Measurements from ENCODE around the gene ATG9B. TPM values are rescaled to one million over a fixed set of nuclear protein-coding genes. Genes with fewer than 3 reads are reported as not detected.
"Not testable (repeated sequence)": the region's sequence is repeated elsewhere in the genome, so short reads cannot be mapped to it uniquely, and the experiment has no call there.

Gene ATG9B
- total RNA-seq, 2 donors from 2014 or later, result 5.3 to 12.2 TPM

- no peak for DNase-seq
- Mint-ChIP-seq H3K27me3 (no peaks in the 10 kb centered on the region), H3K4me3 (peak overlapping the region; percentile 78), H3K27ac (peak overlapping the region; percentile 98), H3K4me1 (peaks cover 65% of the 10 kb centered on the region), H3K36me3 (ENCODE audit: low read depth) (peaks cover 3% of the 10 kb centered on the region)
- no peaks in the 10 kb centered on the region for H3K9me3 ChIP-seq (ENCODE audit: control insufficient read depth, low read length, poor library complexity, severe bottlenecking)
- no peak for ATAC-seq
Observed at GRCh38 chr7:151012911-151013347, 11.4 kb downstream of the ATG9B start.

- Mint-ChIP-seq H3K27me3 (no peaks in the 10 kb centered on the region), H3K27ac (peak overlapping the region; percentile 98), H3K36me3 (ENCODE audit: low read depth) (peaks cover 3% of the 10 kb centered on the region), H3K4me3 (peak overlapping the region; percentile 78), H3K4me1 (peaks cover 65% of the 10 kb centered on the region)
- H3K9me3 ChIP-seq (ENCODE audit: control insufficient read depth, low read length, poor library complexity, severe bottlenecking), result no peaks in the 10 kb centered on the region
- ATAC-seq (no peak), DNase-seq (no peak)
Observed at GRCh38 chr7:151012031-151012692, 12.1 kb downstream of the ATG9B start.

GRCh38 chr7:151011616-151012015 lies 12.7 kb downstream of the ATG9B start:
- Mint-ChIP-seq H3K27ac (peak overlapping the region; percentile 98), H3K4me3 (peak overlapping the region; percentile 41), H3K4me1 (peaks cover 64% of the 10 kb centered on the region)
- DNase-seq; H3K27me3 Mint-ChIP-seq; ATAC-seq; H3K36me3 Mint-ChIP-seq (ENCODE audit: low read depth); H3K9me3 ChIP-seq (ENCODE audit: control insufficient read depth, low read length, poor library complexity, severe bottlenecking): not testable (repeated sequence)

DNA sequence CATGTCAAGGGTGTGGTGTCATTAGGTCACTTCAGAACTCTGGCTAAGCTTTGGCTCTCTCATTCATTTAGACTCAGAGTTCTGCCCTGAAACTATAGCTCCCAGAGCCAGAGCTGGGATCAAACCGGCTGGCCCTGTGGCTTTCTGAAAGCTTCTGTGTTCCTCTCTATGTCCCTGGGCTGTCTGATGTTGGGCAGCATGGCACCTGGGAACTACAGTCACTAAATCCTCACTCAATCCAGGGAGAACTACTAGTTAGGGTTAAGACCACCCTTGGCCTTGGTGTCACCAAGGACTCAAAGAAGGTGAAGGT lies 13.2 kb downstream of the ATG9B start:
- Mint-ChIP-seq H3K4me1 (peaks cover 63% of the 10 kb centered on the region), H3K4me3 (peak overlapping the region; percentile 74), H3K36me3 (ENCODE audit: low read depth) (peaks cover 3% of the 10 kb centered on the region), H3K27me3 (no peaks in the 10 kb centered on the region), H3K27ac (peak overlapping the region; percentile 98)
- no peak for ATAC-seq
- H3K9me3 ChIP-seq (ENCODE audit: control insufficient read depth, low read length, poor library complexity, severe bottlenecking), result no peaks in the 10 kb centered on the region
- no peak for DNase-seq

- Mint-ChIP-seq H3K27ac (peak overlapping the region; percentile 98), H3K27me3 (no peaks in the 10 kb centered on the region), H3K4me3 (peak overlapping the region; percentile 74), H3K36me3 (ENCODE audit: low read depth) (peaks cover 1% of the 10 kb centered on the region), H3K4me1 (peaks cover 62% of the 10 kb centered on the region)
- ATAC-seq, result peak; percentile 6
- DNase-seq, result peak in 2 of 3 donors; percentile 39 to 40
- H3K9me3 ChIP-seq (ENCODE audit: control insufficient read depth, low read length, poor library complexity, severe bottlenecking), result no peaks in the 10 kb centered on the region
Observed at GRCh38 chr7:151010307-151011096, 13.8 kb downstream of the ATG9B start.

GRCh38 chr7:151010037-151010306 lies 14.3 kb downstream of the ATG9B start:
- peaks cover 59% of the 10 kb centered on the region for H3K4me1 Mint-ChIP-seq
- DNase-seq, result no peak
- peak overlapping the region; percentile 74 for H3K4me3 Mint-ChIP-seq
- H3K27ac Mint-ChIP-seq, result peak overlapping the region; percentile 98
- no peak for ATAC-seq
- no peaks in the 10 kb centered on the region for H3K9me3 ChIP-seq (ENCODE audit: control insufficient read depth, low read length, poor library complexity, severe bottlenecking)
- H3K36me3 Mint-ChIP-seq (ENCODE audit: low read depth), result no peaks in the 10 kb centered on the region
- H3K27me3 Mint-ChIP-seq, result no peaks in the 10 kb centered on the region

DNA sequence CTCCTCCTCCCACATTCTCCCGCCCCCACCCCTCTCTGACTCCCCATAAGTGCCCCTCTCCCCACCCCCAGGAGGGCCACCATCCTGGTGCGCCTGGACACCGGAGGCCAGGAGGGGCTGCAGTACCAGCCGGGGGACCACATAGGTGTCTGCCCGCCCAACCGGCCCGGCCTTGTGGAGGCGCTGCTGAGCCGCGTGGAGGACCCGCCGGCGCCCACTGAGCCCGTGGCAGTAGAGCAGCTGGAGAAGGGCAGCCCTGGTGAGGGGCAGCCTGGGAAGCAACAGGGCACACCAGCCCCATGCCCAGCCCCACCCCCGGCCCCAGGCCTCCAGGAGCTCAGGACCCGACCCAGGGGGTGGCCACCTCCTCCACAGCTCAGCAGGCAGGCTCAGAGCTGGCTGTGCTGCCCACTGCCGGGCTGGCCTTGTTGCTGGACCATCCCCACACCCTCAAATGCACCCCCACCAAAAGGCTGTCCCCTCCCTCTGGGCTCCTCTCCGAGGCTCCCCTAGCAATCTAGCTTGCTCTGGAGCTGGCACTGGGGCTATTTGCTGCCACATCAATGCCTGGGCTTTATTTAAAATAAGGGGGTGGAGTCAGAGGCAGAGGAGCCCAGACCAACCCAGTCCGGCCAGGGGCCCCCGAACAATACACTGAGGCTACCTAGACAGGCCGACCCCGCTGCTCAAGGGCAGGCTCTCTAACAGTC lies 14.8 kb downstream of the ATG9B start:
- H3K9me3 ChIP-seq (ENCODE audit: control insufficient read depth, low read length, poor library complexity, severe bottlenecking), result no peaks in the 10 kb centered on the region
- ATAC-seq (no peak), DNase-seq (no peak)
- Mint-ChIP-seq H3K27ac (peak overlapping the region; percentile 98), H3K4me3 (peak overlapping the region; percentile 86), H3K27me3 (no peaks in the 10 kb centered on the region), H3K4me1 (peaks cover 55% of the 10 kb centered on the region), H3K36me3 (ENCODE audit: low read depth) (no peaks in the 10 kb centered on the region)

GRCh38 chr7:151008511-151009323 lies 15.6 kb downstream of the ATG9B start:
- Mint-ChIP-seq H3K4me1 (peaks cover 51% of the 10 kb centered on the region), H3K27me3 (no peaks in the 10 kb centered on the region), H3K36me3 (ENCODE audit: low read depth) (no peaks in the 10 kb centered on the region), H3K27ac (peak overlapping the region; percentile 94), H3K4me3 (peak overlapping the region; percentile 86)
- peak; percentile 60 for ATAC-seq
- H3K9me3 ChIP-seq (ENCODE audit: control insufficient read depth, low read length, poor library complexity, severe bottlenecking), result no peaks in the 10 kb centered on the region
- peak; percentile 67 to 80 (median 74) for DNase-seq

GRCh38 chr7:151008143-151008510 lies 16.2 kb downstream of the ATG9B start:
- H3K4me1 Mint-ChIP-seq, result peaks cover 51% of the 10 kb centered on the region
- DNase-seq (peak in 1 of 3 donors; percentile 22), ATAC-seq (peak; percentile 72)
- peak overlapping the region; percentile 94 for H3K27ac Mint-ChIP-seq
- no peaks in the 10 kb centered on the region for H3K9me3 ChIP-seq (ENCODE audit: control insufficient read depth, low read length, poor library complexity, severe bottlenecking)
- no peaks in the 10 kb centered on the region for H3K27me3 Mint-ChIP-seq
- H3K36me3 Mint-ChIP-seq (ENCODE audit: low read depth), result no peaks in the 10 kb centered on the region
- H3K4me3 Mint-ChIP-seq, result peak overlapping the region; percentile 86

- Mint-ChIP-seq H3K4me1 (peaks cover 47% of the 10 kb centered on the region), H3K27ac (peak overlapping the region; percentile 94), H3K36me3 (ENCODE audit: low read depth) (no peaks in the 10 kb centered on the region), H3K4me3 (peak overlapping the region; percentile 86), H3K27me3 (no peaks in the 10 kb centered on the region)
- no peak for DNase-seq
- ATAC-seq, result no peak
- H3K9me3 ChIP-seq (ENCODE audit: control insufficient read depth, low read length, poor library complexity, severe bottlenecking), result no peaks in the 10 kb centered on the region
Observed at GRCh38 chr7:151007469-151007898, 16.8 kb downstream of the ATG9B start.

DNA sequence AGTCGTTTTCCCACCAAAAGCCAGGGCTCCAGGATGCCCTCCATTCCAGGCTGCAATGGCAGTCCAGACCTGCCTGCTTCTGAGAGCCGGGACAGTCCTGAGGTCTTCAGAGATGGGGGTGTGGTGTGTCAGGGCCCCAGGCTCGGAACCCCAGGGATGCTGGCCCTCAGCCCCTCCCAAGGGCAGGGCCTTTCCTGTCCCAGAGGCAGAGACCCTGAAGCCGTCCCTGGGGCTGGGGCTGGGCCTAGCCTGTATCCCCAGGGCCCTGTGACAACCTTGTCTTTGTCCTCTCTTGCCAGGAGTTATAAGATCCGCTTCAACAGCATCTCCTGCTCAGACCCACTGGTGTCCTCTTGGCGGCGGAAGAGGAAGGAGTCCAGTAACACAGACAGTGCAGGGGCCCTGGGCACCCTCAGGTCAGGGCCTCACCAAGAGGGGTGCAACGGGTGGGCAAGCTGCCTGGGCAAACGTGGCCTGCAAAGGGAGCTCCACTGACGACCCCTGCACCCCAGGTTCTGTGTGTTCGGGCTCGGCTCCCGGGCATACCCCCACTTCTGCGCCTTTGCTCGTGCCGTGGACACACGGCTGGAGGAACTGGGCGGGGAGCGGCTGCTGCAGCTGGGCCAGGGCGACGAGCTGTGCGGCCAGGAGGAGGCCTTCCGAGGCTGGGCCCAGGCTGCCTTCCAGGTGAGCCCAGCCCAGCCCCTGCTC lies 17.5 kb downstream of the ATG9B start:
- no peak for ATAC-seq
- no peaks in the 10 kb centered on the region for H3K36me3 Mint-ChIP-seq (ENCODE audit: low read depth)
- no peaks in the 10 kb centered on the region for H3K27me3 Mint-ChIP-seq
- no peaks in the 10 kb centered on the region for H3K9me3 ChIP-seq (ENCODE audit: control insufficient read depth, low read length, poor library complexity, severe bottlenecking)
- peak overlapping the region; percentile 94 for H3K27ac Mint-ChIP-seq
- no peak overlapping the region for H3K4me3 Mint-ChIP-seq
- peaks cover 42% of the 10 kb centered on the region for H3K4me1 Mint-ChIP-seq
- DNase-seq, result no peak

DNA sequence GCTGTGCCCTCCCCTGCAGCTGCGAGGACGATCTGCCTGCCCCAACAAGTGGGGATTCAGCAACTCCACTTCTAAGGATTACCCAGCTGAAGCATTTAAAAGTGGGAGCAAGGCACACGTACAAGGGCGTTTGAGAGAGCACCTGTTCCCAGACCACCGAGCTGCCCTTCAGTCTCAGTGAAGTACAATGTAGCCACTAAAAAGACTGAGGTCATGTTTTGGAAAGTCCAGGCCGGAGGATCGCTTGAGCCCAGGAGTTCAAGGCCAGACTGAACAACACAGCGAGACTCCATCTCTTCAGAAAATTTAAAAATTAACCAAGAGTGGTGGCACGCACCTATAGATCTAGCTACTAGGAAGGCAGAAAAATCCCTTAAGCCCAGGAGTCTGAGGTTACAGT lies 18.7 kb downstream of the ATG9B start:
- no peaks in the 10 kb centered on the region for H3K9me3 ChIP-seq (ENCODE audit: control insufficient read depth, low read length, poor library complexity, severe bottlenecking)
- ATAC-seq, result no peak
- H3K36me3 Mint-ChIP-seq (ENCODE audit: low read depth), result no peaks in the 10 kb centered on the region
- DNase-seq, result no peak
- peaks cover 37% of the 10 kb centered on the region for H3K4me1 Mint-ChIP-seq
- no peaks in the 10 kb centered on the region for H3K27me3 Mint-ChIP-seq
- H3K4me3 Mint-ChIP-seq, result no peak overlapping the region
- no peak overlapping the region for H3K27ac Mint-ChIP-seq

Measured in T-helper 17 cell (primary cell).